SK-N-SH (cell line): ENCODE measurements around the gene HOXD11. TPM values are rescaled to one million over a fixed set of nuclear protein-coding genes. Genes with fewer than 3 reads are reported as not detected.
A peak's percentile ranks its signal among the peaks of the same experiment; 100 is the strongest.

Experiments
- CTCF ChIP-seq: fragments of 200-600 bp; sonication (generic); IDR thresholded peaks from 2 replicates; pipeline ENCODE4 v1.6.1; 2017; ENCODE audit warnings: antibody characterized with exemption, mild to moderate bottlenecking, moderate library complexity
- ELF1 ChIP-seq: IDR thresholded peaks from 2 replicates; pipeline ENCODE4 v1.4.0; 2012
- FOSL2 ChIP-seq: IDR thresholded peaks from 2 replicates; pipeline ENCODE4 v1.4.0; 2012; ENCODE audit warnings: low read depth, mild to moderate bottlenecking, moderate library complexity, borderline replicate concordance
- FOXJ3 ChIP-seq: sonication (generic); formaldehyde crosslinking; IDR thresholded peaks from 2 replicates; pipeline ENCODE4 v1.5.1; 2020; ENCODE audit warnings: mild to moderate bottlenecking, missing genetic modification reagents
- GATA2 ChIP-seq: sonication (generic); formaldehyde crosslinking; IDR thresholded peaks from 2 replicates; pipeline ENCODE4 v1.5.0; 2020; ENCODE audit warnings: mild to moderate bottlenecking, missing genetic modification reagents
- IRF3 ChIP-seq: fragments of 150-350 bp; IDR thresholded peaks from 2 replicates; pipeline ENCODE4 v1.6.1; 2016; ENCODE audit warnings: mild to moderate bottlenecking, low read depth, low read length
- MXI1 ChIP-seq: IDR thresholded peaks from 2 replicates; pipeline ENCODE4 v1.6.1; 2012; ENCODE audit warnings: mild to moderate bottlenecking, low read depth, low read length, improper control_type of control experiment
- RXRA ChIP-seq: IDR thresholded peaks from 2 replicates; pipeline ENCODE4 v1.4.0; 2012; ENCODE audit warnings: low read depth, mild to moderate bottlenecking, borderline replicate concordance
- SIN3A ChIP-seq: IDR thresholded peaks from 2 replicates; pipeline ENCODE4 v1.6.1; 2012; ENCODE audit warnings: low read depth, mild to moderate bottlenecking, low read length, moderate library complexity, borderline replicate concordance
- SMC3 ChIP-seq: IDR thresholded peaks from 2 replicates; pipeline ENCODE4 v1.6.1; 2012; ENCODE audit warnings: low read depth, low read length, improper control_type of control experiment
- TAF1 ChIP-seq: IDR thresholded peaks from 2 replicates; pipeline ENCODE4 v1.6.1; 2012; ENCODE audit warnings: low read depth, mild to moderate bottlenecking, low read length, moderate library complexity, borderline replicate concordance
- USF1 ChIP-seq: IDR thresholded peaks from 2 replicates; pipeline ENCODE4 v1.4.0; 2012; ENCODE audit warnings: low read depth, borderline replicate concordance
- YY1 ChIP-seq: IDR thresholded peaks from 2 replicates; pipeline ENCODE4 v1.4.0; 2012; ENCODE audit warnings: low read depth, mild to moderate bottlenecking
- polyA plus RNA-seq, 3 experiments: library from polyadenylated mRNA; depleted of rRNA; stranded (reverse); fragments of >200 nt; gene quantifications; 2 replicates each; pipeline ENCODE4 v1.2.3, GENCODE V29; 2012
- TF ChIP-seq, protein P1 (sequence below): IDR thresholded peaks from 2 replicates; pipeline ENCODE4 v1.6.1; 2012; ENCODE audit warnings: mild to moderate bottlenecking, low read depth, low read length, moderate library complexity

Gene HOXD11
- polyA plus RNA-seq, 1 of the 3 experiments (the other 2 are of a cell fraction), result not detected

DNA sequence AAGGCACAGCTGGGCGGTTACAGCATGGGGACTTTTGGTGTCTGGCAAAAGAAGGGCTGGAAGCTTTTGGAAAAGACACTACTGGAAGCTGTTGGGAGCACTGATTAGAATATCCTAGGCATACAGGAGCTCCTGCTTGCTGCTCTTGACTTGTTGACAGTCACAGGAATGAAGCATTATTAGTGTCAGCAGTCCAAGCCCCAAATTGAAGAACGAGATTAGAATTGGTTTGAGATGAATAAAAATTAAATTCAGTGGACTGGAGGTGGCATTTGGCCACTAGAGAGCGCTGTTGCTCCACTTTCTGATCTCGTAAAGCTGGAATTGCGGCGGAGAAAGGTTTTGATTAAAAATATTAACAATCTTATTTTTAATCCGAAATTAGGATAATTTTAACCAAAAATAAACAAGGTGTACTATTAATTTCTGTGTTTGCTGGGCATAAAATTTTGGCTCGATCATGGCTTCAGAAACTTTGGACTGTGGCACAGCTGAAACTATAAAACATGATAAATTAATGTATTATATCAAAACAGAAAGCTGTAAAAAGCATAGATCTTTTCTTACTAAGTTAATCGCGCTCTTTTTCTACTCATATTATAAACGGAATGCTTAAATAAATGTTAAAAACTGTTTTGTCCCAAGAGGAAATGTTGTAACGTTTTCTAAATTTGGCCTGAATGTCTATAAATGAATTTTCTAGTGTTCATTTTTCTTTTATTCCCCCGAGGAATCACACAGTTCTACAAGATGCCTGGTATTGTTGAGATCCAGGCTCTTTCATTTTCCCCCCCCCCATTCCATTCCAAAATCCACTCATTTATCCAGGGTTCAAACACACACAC is 20.1 kb downstream of the HOXD11 start (continued):
- peak; percentile 97 for TF ChIP-seq CTCF
- no peak for TF ChIP-seq ELF1
- TF ChIP-seq RXRA, result no peak
- TF ChIP-seq FOXJ3 (CRISPR knock-in tag), result no peak
- no peak for TF ChIP-seq GATA2
- no peak for TF ChIP-seq MXI1
- TF ChIP-seq YY1, result no peak
- TF ChIP-seq SIN3A, result no peak
- TF ChIP-seq USF1, result no peak
- TF ChIP-seq FOSL2, result no peak
- TF ChIP-seq, protein P1, sequence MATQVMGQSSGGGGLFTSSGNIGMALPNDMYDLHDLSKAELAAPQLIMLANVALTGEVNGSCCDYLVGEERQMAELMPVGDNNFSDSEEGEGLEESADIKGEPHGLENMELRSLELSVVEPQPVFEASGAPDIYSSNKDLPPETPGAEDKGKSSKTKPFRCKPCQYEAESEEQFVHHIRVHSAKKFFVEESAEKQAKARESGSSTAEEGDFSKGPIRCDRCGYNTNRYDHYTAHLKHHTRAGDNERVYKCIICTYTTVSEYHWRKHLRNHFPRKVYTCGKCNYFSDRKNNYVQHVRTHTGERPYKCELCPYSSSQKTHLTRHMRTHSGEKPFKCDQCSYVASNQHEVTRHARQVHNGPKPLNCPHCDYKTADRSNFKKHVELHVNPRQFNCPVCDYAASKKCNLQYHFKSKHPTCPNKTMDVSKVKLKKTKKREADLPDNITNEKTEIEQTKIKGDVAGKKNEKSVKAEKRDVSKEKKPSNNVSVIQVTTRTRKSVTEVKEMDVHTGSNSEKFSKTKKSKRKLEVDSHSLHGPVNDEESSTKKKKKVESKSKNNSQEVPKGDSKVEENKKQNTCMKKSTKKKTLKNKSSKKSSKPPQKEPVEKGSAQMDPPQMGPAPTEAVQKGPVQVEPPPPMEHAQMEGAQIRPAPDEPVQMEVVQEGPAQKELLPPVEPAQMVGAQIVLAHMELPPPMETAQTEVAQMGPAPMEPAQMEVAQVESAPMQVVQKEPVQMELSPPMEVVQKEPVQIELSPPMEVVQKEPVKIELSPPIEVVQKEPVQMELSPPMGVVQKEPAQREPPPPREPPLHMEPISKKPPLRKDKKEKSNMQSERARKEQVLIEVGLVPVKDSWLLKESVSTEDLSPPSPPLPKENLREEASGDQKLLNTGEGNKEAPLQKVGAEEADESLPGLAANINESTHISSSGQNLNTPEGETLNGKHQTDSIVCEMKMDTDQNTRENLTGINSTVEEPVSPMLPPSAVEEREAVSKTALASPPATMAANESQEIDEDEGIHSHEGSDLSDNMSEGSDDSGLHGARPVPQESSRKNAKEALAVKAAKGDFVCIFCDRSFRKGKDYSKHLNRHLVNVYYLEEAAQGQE, result no peak
- no peak for TF ChIP-seq TAF1
- TF ChIP-seq IRF3, result no peak
- TF ChIP-seq SMC3, result peak; percentile 72
